Central memory CD4-positive, alpha-beta T cell (primary cell): ENCODE results near the gene GYPE.
"Not testable (repeated sequence)": the region's sequence is repeated elsewhere in the genome, so short reads cannot be mapped to it uniquely, and the experiment has no call there.

Experiments used
- DNase-seq: peaks from one replicate; pipeline ENCODE4 v3.0.0; 2022

Gene GYPE

DNA sequence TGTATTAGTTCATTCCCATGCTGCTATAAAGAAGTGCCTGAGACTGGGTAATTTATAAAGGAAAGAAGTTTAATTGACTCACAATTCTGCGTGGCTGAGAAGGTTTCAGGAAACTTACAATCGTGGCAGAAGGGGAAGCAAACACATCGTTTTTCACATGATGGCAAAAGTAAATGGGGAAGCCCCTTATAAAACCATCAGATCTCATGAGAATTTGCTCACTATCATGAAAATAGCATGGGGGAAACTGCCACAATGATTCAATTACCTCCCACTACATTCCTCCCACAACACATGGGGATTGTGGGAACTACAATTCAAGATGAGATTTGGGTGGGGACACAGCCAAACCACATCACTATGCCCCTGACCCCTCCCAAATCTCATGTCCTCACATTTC is 35.4 kb downstream of the GYPE start:
- DNase-seq: not testable (repeated sequence)

DNA sequence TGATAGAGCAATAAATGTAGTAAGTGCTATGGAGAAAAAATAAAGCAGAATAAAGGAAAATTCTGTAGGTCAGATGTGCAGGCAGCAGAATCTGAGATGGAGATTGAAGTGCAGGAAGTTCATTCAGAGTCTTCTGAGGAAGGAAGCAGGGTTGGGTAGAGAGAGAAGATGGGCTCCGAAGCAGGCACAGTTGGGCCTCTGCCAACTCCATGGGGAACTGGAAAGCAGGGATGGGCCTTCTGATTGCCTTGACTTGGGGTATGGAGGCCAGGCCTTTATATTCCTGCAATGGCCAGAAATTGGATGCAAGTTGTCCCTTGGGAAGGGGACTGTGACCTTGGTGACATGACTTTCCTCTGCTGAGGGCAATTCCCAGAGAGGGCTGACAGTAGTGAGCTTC is 42.6 kb downstream of the GYPE start:
- not testable (repeated sequence) for DNase-seq

DNA sequence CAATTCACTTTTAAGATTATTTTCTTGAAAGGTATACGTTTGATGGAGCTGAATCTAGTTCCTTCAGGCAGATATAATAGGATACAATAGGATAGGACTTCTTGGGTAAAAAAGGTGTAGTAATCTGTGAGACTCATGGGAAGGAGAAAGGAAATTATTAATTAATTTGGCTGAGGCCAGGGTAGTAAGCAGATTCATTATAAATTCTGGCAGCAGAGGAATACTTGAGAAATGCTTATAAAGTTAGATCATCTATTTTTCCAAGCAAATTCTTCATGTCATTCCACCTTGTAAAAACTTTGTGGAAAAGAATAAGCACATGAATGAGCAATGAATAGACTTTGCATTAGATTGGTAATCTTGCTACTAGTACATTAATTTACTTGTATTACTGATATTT is 46.9 kb downstream of the GYPE start:
- DNase-seq: no peak

DNA sequence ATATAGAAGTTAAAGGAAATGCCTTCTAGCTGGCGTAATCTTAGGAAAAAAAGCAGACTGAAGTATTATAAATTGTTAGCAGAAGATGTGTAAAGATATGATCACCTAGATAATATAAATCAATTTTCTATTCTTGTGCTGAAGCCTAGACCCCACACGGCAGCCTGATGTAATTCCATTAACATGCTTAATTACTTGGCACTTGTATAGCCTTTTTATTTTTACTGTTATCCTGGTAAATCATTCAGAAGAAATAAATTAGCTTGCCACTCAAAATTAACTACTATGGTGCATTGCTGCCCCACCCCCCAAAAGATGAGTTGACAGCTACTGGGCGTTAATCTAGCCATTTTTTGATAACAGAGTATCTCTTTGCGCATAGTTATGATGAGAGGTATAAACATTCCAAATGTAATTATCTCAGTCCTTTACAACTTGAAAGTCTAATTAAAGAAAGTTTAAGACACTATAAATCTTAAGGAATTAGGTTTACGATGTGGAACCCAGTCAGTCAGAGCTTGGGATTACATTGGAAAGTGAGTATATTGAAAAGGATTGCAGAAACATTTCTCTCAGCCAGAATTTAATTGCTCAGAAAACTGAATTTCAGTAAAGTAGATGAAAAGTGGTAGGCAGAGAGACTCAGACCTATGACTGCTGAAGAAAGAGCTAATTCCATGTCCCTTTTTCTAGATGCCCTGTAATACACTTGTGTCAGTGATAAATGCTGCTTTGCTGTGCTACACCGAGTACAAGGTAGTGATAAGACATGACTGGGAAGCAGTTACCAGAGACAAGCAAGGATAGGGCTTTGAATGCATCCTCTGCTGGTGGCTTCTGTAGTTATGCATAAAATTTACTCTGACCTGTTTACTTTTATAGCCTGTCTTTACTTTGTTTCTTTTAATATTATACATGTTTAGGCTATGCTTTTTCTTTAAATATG is 47.7 kb downstream of the GYPE start:
- not testable (repeated sequence) for DNase-seq

DNA sequence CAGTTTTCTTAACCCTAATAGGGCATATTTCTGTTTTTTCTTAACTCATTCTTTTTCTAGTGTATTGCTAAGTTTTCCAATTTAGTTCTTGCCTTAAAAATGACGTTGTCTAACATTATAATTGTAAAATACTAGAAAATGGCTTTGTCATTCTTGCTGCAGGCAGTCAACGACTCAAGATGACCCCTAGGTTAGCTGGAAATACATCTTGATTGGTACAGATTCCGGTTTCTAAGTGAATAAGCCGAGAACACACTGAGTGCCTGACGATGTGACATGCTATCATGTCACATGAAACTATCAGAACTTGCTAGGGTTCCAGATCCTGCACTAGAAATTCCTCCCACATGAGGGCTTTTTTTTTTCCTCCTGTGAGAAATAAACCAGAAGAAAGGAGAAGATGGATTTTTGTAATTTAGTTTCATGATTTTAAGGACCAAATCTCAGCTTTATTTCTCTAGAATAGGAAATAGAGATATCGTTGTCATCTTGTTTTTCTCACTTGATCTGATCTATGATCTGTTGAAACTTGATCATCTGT is 49.3 kb downstream of the GYPE start:
- not testable (repeated sequence) for DNase-seq

DNA sequence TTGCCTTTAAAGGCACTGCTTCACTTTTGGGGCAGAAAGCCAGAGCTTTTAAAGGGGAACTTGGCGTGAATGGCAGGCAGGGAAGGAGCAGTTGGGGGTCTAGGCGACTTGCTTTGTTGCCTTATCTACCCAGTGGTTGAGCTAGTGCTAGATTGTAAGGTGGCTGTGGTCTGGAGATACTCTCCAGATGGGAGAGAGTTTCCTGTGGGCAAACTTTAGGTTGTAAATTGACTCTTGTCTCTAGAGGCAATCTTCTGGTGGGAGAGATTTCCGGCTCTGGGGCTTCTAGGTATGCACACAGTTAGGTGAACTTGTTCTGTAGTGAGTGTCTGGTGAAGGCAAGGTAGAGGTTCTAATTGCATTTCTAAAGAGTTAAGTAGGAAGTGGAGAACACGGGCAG is 50.7 kb downstream of the GYPE start:
- not testable (repeated sequence) for DNase-seq

DNA sequence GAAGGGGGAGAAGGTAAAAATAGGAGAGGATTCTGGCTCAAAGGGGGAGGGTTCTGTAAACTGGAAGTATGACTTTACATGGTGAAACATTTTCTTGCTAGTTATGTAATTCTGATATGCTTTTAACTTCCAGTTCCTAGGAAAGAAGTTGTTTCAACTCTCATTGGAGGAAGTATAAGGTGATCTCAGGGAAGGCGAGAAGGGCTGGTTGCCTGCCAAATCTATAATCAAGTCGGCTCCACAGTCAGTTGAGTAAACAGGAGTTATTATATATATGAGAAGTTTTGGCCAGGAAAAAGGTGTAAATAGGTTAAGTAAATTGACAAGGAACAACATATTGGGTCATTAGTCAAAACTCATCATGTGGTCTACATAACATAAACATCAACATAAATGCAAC is 56.1 kb downstream of the GYPE start:
- not testable (repeated sequence) for DNase-seq

DNA sequence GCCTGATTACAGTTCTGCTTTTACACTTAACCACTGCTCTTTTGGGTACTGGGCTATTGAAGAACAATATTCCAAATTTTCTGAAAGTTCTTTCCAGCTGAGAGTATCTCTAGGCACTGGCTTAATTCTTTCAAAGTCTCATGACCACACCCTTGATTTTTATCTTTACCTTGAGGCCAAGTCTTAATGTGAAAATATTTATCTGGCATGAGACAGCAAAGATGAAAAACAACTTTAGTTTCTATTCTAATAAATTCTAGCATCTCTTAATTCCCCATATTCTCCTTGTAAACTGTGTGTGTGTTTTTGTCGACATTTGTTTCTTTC is 61.9 kb downstream of the GYPE start:
- not testable (repeated sequence) for DNase-seq

DNA sequence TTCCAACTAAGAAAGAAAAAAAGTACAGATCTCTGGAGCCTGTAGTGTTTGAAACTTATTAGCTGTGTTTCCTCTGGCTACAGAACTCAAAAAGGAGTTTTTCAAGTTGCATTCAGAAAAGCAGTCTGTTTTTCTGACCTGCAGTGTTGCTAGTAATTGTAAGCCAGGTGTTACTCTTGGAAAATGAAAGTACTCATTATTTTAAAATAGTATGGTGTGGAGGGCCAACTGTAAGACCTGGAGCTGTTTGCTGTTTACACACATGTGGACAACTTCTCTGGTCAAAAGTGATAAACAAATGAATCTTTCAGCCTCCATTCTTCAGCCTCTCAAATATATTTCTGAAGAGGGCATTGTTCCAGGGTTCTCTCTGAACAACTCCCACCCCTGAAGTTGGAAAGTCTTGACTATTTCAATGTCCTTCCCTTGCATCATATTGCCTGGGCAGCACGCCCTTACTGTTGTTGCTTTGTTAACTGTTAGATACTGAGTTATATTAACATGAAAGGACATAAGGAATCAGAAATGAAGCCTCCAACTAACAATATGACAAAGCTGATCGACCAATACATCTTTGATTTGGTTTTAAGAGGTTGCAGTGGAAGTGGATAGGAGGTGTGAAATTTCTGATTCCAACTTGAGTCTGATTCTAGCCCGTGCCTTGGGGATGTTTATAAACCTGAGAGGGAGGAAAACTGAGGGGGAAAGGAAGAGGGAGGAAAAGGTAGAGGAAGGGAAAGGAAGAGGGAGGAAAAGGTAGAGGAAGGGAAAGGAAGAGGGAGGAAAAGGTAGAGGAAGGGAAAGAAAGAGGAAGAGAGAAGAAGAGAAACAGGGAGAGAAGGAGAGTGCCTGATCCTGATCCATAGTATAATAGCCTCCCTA is 62.5 kb downstream of the GYPE start:
- DNase-seq: not testable (repeated sequence)

DNA sequence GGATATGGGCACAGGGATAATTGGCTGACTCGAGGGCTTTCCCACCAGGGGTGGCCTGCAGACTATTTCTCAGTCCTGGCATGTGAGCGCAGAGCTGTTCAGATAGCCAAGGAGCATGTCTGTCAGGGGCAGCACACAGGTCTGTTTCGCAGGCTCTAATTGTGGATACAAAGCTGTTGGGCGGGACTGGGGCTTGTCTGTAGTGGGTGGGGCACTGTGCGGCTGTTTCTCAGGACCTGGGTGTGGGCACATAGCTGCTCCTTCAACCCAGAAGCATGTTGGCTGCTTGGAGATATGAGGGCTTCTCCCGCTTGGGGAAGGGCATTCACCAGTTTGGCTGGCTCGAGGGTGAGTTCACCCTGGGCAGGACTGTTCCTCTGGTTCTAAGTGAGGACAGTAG is 65.9 kb downstream of the GYPE start:
- not testable (repeated sequence) for DNase-seq

DNA sequence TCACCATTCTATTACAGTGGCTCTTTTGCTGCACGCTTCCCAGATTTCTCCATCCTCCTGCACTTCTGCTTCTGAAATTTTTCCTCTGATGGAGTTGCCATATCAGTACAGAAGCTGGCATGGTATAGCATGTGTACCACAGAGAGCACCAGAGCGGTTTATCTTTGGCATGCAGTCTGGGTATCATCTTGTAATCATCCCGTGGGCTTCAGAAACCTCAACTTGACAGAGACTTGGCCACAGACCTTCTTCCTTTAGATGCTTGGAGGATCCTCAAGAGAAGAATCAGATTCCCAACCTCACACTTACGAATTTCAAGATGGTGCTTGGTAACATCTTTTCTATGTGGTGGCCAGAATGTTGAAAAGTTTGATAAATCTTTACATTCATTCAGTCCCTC is 71.2 kb downstream of the GYPE start:
- DNase-seq: not testable (repeated sequence)

DNA sequence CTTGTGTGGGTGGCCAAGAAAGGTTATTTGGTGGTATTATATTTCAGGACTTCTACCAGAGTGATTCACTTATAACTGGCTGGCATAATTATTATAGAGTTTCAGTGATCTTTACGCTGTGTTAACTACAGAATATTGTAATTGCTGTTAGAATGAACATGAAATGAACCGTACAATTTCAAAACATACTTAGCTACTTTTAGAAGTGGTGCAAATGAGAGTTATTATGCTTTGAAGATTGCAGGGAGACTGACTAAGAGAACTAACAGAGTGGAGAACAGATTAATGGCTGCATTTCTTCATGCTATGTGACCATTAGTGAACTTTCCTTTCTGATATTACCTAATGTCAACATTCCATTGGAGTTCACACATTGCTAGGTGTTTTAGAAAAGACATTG is 71.7 kb downstream of the GYPE start:
- DNase-seq: not testable (repeated sequence)

DNA sequence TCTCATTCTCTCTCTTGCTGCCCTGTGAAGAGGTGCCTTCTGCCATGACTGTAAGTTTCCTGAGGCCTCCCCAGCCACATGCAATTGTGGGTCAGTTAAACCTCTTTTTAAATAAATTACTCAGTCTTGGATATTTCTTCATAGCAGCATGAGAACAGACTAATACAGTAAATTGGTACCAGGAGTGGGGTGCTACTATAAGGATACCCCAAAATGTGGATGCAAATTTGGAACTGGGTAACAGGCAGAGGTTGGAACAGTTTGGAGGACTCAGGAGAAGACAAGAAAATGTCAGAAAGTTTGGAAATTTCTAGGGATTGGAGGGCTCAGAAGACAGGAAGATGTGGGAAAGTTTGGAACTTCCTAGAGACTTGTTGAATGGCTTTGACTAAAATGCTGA is 74.8 kb downstream of the GYPE start:
- DNase-seq: not testable (repeated sequence)

DNA sequence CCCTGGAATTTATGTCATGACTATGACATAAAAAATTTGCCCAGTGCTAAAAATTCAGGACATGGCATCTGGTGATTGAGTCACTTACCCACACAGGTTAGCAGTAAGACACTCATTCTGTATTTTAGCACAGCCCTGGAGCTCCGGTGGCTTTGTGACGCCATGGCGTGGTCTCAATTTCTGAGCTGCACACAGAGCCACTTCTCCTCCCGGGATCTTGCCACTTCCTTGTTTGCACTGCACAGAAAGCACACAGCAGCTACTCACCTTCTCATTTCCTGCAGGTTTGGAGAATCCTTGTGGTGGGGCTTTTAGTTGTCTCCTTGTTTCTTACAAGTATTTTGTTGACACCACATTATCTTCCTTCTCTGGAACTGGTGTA is 76.1 kb downstream of the GYPE start:
- DNase-seq: not testable (repeated sequence)
